HG03432 (cell line): ENCODE results near the gene INPP5A.

ENCODE experiments used
- ATAC-seq: cut with Tn5 transposase; IDR thresholded peaks from one replicate; pipeline ENCODE4 v1.9.1; 2021; ENCODE audit warnings: mild to moderate bottlenecking, moderate library complexity; ENCODE audit not compliant: unreplicated experiment

Gene INPP5A

GRCh38 chr10:132804785-132805426 is 267.3 kb downstream of the INPP5A start:
- no peak for ATAC-seq

DNA sequence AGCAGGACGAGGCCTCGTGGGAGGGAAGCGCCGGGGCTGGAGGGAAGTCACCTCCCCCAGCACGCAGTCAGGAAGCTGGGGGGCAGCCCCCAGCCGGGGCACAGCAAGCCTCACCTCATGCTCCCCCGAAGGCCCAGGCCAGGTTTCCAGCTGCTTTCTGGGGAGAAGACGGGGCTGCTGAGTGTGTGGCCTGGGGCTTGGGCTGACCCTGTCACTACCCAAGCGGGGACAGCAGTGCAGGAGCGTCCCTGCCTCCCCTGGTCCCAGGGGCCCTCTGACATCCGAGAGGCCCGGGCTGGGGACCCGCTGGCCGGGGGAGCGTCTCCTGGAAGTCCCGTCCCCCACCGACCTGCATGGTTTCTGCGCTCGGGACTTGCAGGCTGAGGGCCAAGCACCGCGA is 268.0 kb downstream of the INPP5A start:
- no peak for ATAC-seq

- no peak for ATAC-seq
Measured at GRCh38 chr10:132806110-132806509, 268.5 kb downstream of the INPP5A start.

DNA sequence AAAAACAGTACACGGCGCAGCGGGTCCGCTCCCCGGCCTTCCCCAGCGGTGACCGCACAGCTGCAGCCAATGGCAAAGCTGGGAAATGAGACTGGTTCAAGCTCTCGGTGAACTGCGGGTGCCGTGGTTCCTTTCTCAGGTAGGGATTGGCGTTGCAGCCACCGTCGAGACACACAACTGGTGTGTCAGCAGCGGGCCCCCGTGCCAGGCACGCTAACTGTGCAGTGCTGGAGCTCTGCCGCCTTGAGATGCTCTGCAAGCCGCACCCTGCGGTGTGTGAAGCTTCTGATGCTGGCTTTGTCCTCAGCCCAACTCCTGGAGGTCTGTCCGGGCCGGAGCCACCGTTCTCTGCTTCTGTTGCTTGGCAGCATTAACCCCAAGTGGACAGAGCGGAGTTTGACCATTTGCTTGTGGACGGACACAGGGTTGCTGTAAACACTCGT is 269.0 kb downstream of the INPP5A start:
- no peak for ATAC-seq

GRCh38 chr10:132807621-132808049 is 270.0 kb downstream of the INPP5A start:
- no peak for ATAC-seq

DNA sequence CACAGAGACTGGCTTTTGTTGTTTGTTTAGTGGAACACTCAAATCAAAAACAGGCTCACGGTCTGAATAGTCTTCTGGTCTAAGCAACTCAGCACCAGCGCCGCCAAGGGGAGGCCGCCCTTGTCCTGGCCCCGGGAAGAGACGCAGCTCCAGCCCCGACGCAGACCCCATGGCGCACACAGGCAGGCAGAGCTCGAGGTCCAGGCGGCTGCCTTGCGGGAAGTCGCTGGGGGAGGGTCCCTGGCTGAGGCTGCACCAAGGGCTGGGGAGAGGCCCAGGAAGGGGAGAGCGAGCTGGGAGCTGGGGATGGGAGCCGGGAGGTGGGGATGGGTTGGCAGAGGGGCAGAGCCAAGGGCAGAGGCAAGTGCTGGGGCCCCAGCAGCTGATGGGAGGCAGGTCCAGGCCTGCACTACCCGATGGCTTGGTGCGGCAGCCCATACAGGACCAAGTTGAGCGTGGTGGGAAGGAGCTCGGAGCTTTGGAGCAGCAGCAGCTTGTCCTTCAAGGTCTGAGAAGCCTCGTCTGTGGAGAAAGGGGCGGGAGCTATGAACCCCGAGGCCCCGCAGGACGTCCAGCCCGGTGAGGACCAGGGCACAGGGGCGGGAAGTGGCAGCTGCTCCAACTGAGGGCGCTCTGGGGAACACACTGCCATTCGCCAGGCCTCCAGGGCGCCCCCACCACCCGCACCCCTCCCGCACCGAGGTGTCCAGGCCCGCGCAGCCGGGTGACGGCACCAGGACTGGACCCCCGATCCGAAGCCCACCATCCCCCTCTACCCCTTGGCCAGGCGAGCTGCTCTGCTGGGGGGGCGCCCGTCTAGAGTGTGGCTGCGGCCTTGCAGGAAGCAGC is 271.0 kb downstream of the INPP5A start:
- ATAC-seq, result no peak

- ATAC-seq, result no peak
Measured at GRCh38 chr10:132809232-132810140, 271.9 kb downstream of the INPP5A start.

DNA sequence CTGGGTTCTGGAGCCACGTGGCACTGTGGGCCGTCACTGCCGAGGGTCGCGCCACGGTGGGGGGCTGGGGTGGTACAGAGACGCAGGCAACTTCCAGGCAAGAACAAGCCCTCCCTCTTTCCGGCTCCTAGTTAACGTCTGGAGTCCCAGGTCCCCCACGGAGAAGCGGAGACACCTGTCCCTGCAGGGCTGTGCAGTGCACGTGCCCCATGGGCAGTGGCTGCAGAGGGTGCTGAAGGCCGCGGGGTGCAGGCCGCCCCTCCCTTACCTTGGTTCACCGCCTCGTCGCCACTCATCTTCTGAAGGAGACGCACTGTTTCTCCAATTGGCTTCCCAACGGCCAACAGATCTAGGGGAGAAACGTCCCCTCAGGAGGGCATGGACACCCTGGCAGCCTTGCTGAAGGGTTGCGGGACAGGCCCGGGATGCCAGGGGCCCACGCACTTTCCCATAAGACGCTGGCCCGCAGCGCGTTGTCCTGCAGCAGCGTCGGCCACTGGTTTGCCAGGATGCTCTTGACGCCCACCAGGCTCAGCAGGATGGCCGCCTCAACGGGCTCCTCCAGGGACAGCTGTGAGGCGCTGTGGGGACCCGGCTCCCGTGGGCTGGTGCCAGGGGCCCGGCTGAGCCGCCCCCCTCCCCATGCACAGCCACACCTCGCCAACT is 272.7 kb downstream of the INPP5A start:
- no peak for ATAC-seq

GRCh38 chr10:132810807-132811700 is 273.5 kb downstream of the INPP5A start:
- ATAC-seq, result no peak

- ATAC-seq, result no peak
Measured at GRCh38 chr10:132811891-132812481, 274.4 kb downstream of the INPP5A start.

DNA sequence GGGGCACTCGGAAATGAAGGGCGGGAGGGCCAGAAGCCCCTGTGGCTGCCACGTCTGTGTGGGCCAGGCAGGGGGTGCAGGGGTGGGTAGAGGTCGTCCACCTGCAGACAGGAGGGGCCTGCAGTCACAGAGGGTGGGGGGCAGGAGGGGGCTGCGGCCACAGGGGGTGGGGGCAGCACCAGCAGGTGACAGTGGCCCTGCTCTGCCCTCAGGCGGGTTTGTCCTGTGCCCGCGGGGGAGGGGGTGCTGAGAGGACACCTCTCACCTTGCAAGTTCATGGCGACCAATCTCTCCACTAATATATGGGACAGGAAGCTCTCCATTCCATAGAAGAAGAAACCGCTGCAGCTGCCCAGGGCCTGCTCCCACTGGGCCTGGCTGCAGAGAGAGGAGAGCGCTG is 274.9 kb downstream of the INPP5A start:
- ATAC-seq, result no peak

- ATAC-seq, result no peak
Measured at GRCh38 chr10:132813001-132813401, 275.4 kb downstream of the INPP5A start.

DNA sequence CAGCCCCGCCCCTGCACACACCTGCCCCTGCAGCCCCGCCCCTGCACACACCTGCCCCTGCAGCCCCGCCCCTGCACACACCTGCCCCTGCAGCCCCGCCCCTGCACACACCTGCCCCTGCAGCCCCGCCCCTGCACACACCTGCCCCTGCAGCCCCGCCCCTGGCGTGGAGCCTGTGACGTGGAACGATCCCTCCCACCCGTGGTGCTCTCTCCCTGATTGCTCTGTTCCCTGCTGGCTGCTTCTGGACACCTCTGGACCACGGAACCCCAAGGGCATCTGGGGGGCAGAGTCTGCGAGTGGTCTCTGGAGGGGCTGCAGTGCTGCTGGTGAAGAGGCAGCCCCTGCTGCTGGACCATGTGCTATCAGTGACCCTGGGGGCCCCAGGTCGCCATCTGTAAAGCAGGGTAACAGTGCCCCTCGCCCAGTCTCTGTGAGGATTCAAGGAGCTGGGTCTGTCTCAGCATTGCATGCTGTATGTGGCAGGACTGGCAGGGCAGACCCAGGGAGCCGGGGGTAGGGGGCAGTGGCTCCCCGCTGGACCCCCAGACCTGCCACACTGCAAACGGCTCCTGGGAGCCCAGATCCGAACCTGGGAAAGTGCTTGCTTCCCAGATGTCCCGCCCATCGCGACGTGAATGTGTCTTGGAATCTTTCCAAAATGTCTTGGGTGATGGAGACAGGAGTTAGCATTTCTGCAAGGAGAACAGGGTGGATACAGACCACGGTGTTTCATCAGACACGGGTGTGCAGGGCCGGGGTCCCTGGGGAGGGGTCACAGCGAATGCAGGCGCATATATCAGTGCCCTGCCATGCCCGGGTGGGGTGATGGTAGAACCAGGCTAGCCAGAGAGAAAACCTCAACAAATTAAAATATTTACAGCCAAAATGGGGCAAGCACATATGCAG is 276.2 kb downstream of the INPP5A start:
- ATAC-seq, result no peak

- ATAC-seq, result no peak
Measured at GRCh38 chr10:132814469-132814856, 276.9 kb downstream of the INPP5A start.

DNA sequence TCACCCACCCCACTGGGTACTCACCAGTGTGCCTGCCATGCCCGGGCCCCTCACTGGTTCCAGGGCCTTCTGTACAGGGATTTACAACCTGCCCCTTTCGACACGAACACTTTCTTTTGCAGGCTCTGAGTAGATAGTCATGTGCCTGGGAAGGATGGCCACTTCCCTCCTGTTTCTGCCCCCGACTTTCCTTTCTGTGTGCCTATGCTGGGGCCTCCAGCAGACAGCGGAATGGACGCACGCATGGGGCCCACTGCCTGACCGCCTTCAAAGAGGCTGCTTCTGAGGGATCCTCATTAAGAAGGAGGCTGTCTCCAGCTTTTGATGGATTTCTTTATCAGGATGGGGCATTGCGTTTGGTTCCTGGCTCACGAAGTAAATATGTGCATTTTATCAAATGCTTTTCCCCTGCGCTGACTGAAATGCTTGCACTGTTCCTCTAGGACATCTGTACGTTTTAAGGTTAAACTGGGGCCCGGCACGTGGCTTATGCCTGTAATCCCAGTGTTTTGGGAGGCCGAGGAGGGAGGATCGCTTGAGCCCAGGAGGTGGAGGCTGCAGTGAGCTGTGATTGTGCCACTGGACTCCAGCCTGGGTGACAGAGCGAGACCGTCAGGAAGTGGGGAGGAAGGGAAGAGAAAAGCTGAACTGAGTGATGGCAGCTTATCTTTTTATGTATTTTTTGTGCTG is 277.7 kb downstream of the INPP5A start:
- no peak for ATAC-seq

GRCh38 chr10:132816718-132817117 is 279.1 kb downstream of the INPP5A start:
- ATAC-seq, result no peak

DNA sequence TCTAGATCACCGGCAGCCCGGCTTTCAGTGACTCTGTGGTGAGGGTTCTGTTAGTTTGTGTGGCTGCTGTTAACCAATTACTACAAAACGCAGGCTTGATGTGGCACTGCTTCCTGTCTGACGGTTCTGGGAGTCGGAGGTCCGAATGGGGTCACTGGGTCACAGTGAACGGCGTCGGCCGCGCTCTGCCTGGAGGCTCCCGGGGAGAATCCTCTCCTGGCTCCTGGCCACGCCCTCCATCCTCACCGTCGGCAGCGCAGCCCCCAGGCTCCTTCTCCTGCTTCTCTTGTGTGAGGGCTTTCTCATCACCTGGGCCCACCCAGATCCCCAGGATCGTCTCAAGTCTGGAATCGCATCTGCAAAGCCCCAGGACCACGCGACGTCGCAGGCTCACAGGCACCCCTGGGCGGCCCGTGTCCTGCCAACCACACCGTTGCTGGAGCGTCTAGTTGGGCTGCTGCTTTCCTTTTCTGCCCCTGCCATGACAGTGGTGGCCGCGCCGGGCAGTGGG is 280.2 kb downstream of the INPP5A start:
- ATAC-seq, result no peak

DNA sequence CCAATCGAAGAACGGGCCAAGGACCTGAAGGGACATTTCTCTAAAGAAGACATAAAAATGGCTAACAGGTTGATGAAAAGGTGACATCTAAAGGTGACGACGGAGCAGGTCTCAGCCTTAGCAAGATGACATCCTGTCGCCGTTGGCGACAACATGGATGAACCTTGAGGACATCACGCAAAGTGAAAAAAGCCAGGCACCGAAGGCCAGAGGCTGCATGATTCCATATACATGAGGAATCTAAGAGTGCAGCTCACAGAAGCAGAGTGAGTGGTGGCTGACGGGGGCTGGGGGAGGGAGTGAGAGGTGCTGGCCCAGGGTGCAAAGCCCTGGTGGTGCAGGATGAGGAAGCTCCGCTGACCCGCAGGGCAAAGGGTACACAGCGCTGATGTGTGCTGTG is 282.5 kb downstream of the INPP5A start:
- no peak for ATAC-seq
